ENCODE results near the gene COL5A1. TPM values are rescaled to one million over a fixed set of nuclear protein-coding genes. Genes with fewer than 3 reads are reported as not detected.

Gene COL5A1
- total RNA-seq, 1 experiment from 2014 or later: 9.5 TPM

DNA sequence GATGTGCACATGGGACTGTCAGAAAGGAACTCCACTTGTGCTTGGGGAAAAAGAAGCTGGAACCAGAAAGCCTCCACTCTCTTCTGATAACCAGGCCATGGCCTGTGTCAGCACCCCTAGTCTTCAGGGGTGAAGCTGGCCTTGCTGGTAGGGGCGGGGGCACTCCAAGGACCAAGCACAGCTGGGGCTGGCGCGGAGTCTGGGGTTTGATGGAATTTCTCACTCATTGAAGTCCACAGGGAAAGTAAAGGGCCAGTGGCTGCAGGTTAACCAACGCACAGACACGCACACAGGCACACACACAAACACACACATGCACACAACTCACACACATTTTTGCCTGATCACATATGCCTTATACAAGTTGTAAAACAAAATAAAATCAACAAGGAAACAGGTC is 1.6 kb upstream of the COL5A1 start:
- peaks cover 20 to 41% of the 10 kb centered on the region in 2 experiments for H3K4me1 Mint-ChIP-seq
- TF ChIP-seq, protein P1, sequence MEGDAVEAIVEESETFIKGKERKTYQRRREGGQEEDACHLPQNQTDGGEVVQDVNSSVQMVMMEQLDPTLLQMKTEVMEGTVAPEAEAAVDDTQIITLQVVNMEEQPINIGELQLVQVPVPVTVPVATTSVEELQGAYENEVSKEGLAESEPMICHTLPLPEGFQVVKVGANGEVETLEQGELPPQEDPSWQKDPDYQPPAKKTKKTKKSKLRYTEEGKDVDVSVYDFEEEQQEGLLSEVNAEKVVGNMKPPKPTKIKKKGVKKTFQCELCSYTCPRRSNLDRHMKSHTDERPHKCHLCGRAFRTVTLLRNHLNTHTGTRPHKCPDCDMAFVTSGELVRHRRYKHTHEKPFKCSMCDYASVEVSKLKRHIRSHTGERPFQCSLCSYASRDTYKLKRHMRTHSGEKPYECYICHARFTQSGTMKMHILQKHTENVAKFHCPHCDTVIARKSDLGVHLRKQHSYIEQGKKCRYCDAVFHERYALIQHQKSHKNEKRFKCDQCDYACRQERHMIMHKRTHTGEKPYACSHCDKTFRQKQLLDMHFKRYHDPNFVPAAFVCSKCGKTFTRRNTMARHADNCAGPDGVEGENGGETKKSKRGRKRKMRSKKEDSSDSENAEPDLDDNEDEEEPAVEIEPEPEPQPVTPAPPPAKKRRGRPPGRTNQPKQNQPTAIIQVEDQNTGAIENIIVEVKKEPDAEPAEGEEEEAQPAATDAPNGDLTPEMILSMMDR (conservative IDR thresholded peaks at IDR 0.05): no peak
- no CpG with 5 or more reads among the region's 5 CpGs for WGBS (ENCODE audit: extremely low coverage, insufficient read length, low lambda C conversion rate)

More for the DNA sequence above, 1.6 kb upstream of the COL5A1 start:
- H3K14ac ChIP-seq (ENCODE audit: insufficient read depth, low read length): no peak overlapping the region
- no peak overlapping the region for H4K8ac ChIP-seq (replicated peaks; ENCODE audit: insufficient read length, low read depth, low read length)
- H2BK120ac ChIP-seq (ENCODE audit: low read depth, low read length, poor library complexity, severe bottlenecking): no peak overlapping the region
- H2BK20ac ChIP-seq (ENCODE audit: low read depth, low read length, poor library complexity, severe bottlenecking): no peak overlapping the region
- no peak overlapping the region for H2BK5ac ChIP-seq (ENCODE audit: insufficient read length, low read length)
- no peak overlapping the region for H3K4ac ChIP-seq (ENCODE audit: low read depth, low read length)
- no peak overlapping the region for H2BK15ac ChIP-seq (ENCODE audit: low read depth, low read length)
- H3T11ph ChIP-seq (ENCODE audit: low read length): no peak overlapping the region
- peaks cover 7% of the 10 kb centered on the region for H3K23me2 ChIP-seq (ENCODE audit: insufficient read length, low read depth, low read length, poor library complexity, severe bottlenecking)
- H3K23ac ChIP-seq (ENCODE audit: insufficient read length, low read depth, low read length): no peak overlapping the region
- H3K27ac Mint-ChIP-seq: no peak overlapping the region
- H4K5ac ChIP-seq (ENCODE audit: insufficient read length, low read depth, low read length): no peak overlapping the region
- H2AK5ac ChIP-seq (ENCODE audit: insufficient read length, low read length): no peak overlapping the region
- H3K4me2 ChIP-seq (ENCODE audit: insufficient read depth, insufficient read length, low read length): no peak overlapping the region
- H3K36me3 Mint-ChIP-seq (ENCODE audit: insufficient read depth in 1 of 3, low read depth in 3 of 3): no peaks in the 10 kb centered on the region; a peak in 1 of 7 replicates
- no peak overlapping the region for H3K4me3 Mint-ChIP-seq
- no peaks in the 10 kb centered on the region; the same call in 1 of the 2 replicates for H3K4me1 ChIP-seq (ENCODE audit: insufficient read depth, low read length)
- no peak overlapping the region for H2AFZ ChIP-seq (ENCODE audit: low read length)
- H3K56ac ChIP-seq (ENCODE audit: insufficient read length, low read depth, low read length): no peak overlapping the region
- H3K79me1 ChIP-seq (ENCODE audit: insufficient read depth, low read depth, low read length, poor library complexity, severe bottlenecking): no peaks in the 10 kb centered on the region
- H3K79me2 ChIP-seq (ENCODE audit: insufficient read depth, low read length): no peaks in the 10 kb centered on the region
- no peak overlapping the region for H3K9ac ChIP-seq (ENCODE audit: extremely low read depth, insufficient read length, low read length)
- no peak overlapping the region for H3K18ac ChIP-seq (ENCODE audit: insufficient read length, low read depth, low read length)
- no peak for DNase-seq
- no peaks in the 10 kb centered on the region for H3K9me3 Mint-ChIP-seq
- no peaks in the 10 kb centered on the region; the same call in 1 of the 2 replicates for H3K27me3 ChIP-seq (ENCODE audit: insufficient read depth, low read length)
- no peaks in the 10 kb centered on the region for H3K9me3 ChIP-seq (ENCODE audit: control insufficient read depth, low read depth, low read length)
- no peaks in the 10 kb centered on the region for H4K20me1 ChIP-seq (ENCODE audit: control insufficient read depth, insufficient read depth, insufficient read length)
- no peak overlapping the region for H2BK12ac ChIP-seq (ENCODE audit: insufficient read length, low read depth, low read length)
- no peak overlapping the region for H3K27ac ChIP-seq (ENCODE audit: insufficient read length, low read depth, low read length)
- H4K91ac ChIP-seq (ENCODE audit: insufficient read length, low read depth, low read length): no peak overlapping the region
- peaks cover 30% of the 10 kb centered on the region for H3K27me3 Mint-ChIP-seq (ENCODE audit: low read depth)
